ENCODE results near the gene IRAK2. TPM values are rescaled to one million over a fixed set of nuclear protein-coding genes. Genes with fewer than 3 reads are reported as not detected.
A peak's percentile ranks its signal among the peaks of the same experiment; 100 is the strongest.

The IRAK2 gene
- total RNA-seq, 4 donors from 2014 or later = 4.4 to 23.3 (median 9.6) TPM

DNA sequence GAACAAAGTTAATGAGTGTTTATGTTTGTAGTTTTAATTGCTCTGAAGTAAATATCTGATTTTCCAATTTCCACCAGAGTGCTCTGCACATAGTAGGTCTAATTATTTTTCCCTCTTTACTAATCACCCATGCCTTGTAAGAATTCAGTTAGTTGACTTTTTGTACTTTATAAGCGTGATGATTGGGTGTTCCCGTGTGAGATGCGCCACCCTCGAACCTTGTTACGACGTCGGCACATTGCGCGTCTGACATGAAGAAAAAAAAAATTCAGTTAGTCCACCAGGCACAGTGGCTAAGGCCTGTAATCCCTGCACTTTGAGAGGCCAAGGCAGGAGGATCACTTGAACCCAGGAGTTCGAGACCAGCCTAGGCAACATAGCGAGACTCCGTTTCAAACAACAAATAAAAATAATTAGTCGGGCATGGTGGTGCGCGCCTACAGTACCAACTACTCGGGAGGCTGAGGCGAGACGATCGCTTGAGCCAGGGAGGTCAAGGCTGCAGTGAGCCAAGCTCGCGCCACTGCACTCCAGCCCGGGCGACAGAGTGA, 23.6 kb upstream of the IRAK2 start:
- intact Hi-C loops (cut with DNase I) = no loop called here
- Histone ChIP-seq H3K4me3 (peak overlapping the region in 2 of 4 donors; percentile 81 to 84), H3K9me3 (no peaks in the 10 kb centered on the region), H3K27me3 (no peaks in the 10 kb centered on the region), H3K4me1 (peaks cover 13 to 43% (median 27%) of the 10 kb centered on the region in 3 donors), H3K27ac (peak overlapping the region; percentile 89 to 96 (median 94)), H3K36me3 (peaks cover 0 to 10% (median 0%) of the 10 kb centered on the region in 3 donors)
- no peak for DNase-seq
- TF ChIP-seq, protein P1, sequence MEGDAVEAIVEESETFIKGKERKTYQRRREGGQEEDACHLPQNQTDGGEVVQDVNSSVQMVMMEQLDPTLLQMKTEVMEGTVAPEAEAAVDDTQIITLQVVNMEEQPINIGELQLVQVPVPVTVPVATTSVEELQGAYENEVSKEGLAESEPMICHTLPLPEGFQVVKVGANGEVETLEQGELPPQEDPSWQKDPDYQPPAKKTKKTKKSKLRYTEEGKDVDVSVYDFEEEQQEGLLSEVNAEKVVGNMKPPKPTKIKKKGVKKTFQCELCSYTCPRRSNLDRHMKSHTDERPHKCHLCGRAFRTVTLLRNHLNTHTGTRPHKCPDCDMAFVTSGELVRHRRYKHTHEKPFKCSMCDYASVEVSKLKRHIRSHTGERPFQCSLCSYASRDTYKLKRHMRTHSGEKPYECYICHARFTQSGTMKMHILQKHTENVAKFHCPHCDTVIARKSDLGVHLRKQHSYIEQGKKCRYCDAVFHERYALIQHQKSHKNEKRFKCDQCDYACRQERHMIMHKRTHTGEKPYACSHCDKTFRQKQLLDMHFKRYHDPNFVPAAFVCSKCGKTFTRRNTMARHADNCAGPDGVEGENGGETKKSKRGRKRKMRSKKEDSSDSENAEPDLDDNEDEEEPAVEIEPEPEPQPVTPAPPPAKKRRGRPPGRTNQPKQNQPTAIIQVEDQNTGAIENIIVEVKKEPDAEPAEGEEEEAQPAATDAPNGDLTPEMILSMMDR (IDR thresholded peaks at IDR 0.05) = no peak
- WGBS, 2 donors = 76 to 84% methylated on average over 23 of the region's 23 CpGs

DNA sequence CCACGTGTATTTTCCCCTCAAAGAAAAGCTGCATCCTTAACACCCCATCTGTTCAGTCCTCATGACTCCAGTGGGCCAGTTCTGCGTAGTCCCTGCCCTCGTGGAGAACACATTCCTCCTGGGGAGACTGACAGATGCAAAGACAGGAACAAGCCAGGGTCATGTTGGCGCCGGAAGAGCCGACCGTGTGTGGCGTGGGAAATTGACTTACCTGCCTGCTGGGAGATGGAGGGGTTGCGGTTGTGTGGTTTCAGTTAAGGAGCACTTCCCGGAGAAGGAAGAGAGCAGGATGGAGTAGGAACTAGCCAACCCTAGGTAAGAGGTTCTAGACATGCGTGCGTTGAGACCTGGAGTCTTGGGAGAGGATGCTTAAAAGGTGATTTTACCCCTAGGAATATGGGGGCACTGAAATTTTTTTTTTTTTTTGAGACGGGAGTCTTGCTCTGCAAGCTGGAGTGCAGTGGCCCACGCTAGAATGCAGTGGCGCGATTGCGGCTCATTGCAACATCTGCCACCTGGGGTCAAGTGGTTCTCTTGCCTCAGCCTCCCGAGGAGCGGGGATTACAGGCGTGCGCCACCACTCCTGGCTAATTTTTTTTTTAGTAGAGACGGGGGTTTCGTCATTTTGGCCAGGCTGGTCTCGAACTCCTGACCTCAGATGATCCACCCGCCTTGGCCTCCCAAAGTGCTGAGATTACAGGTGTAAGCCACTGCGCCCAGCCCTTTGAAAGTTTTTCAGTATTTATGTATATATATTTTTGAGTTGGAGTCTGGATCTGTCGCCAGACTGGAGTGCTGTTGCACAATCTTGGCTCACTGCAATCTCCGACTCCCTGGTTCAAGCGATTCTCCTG, 21.8 kb upstream of the IRAK2 start:
- no peaks in the 10 kb centered on the region for H3K9me3 ChIP-seq
- no peak for TF ChIP-seq POLR2A (IDR thresholded peaks at IDR 0.05)
- TF ChIP-seq, protein P1 (IDR thresholded peaks at IDR 0.05) = no peak
- peak overlapping the region; percentile 49 to 84 (median 78) for H3K4me3 ChIP-seq
- H3K4me1 ChIP-seq = peaks cover 13 to 47% (median 27%) of the 10 kb centered on the region in 3 donors
- peaks cover 0 to 29% (median 0%) of the 10 kb centered on the region in 3 donors for H3K36me3 ChIP-seq
- intact Hi-C loops (cut with DNase I) = no loop called here
- no peak for DNase-seq
- no peaks in the 10 kb centered on the region for H3K27me3 ChIP-seq
- H3K27ac ChIP-seq = peak overlapping the region; percentile 17 to 96 (median 91)
- WGBS, 2 donors = 46 to 53% methylated on average over 20 to 29 of the region's 29 CpGs

DNA sequence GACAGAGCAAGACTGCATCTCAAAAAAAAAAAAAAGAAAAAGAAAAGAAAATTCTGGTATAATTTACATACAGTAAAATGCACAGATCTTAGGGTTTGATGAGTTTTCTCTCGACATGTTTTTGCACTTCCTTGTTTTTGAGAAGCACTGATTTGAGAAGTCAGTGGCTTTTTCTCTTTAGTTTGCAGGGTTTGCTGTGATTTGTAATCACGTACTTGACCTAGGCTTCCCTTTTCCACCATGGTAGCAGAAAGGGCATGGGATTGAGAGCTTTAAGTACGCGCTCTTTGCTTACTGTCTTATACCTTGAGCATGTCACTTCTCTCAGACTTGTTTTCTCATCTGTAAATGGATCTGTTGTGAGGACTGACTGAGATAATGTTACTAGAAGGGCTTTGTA, 19.0 kb upstream of the IRAK2 start:
- WGBS, 2 donors = 74 to 79% methylated on average over 4 of the region's 4 CpGs
- no peak for DNase-seq
- Histone ChIP-seq H3K27ac (no peak overlapping the region), H3K9me3 (no peaks in the 10 kb centered on the region), H3K27me3 (no peaks in the 10 kb centered on the region), H3K4me1 (peaks cover 13 to 47% (median 27%) of the 10 kb centered on the region in 3 donors), H3K4me3 (no peak overlapping the region), H3K36me3 (peaks cover 5 to 56% (median 20%) of the 10 kb centered on the region in 3 donors)
- intact Hi-C loops (cut with DNase I) = no loop called here
- TF ChIP-seq, protein P1 (IDR thresholded peaks at IDR 0.05) = no peak
- TF ChIP-seq POLR2A (IDR thresholded peaks at IDR 0.05) = no peak

DNA sequence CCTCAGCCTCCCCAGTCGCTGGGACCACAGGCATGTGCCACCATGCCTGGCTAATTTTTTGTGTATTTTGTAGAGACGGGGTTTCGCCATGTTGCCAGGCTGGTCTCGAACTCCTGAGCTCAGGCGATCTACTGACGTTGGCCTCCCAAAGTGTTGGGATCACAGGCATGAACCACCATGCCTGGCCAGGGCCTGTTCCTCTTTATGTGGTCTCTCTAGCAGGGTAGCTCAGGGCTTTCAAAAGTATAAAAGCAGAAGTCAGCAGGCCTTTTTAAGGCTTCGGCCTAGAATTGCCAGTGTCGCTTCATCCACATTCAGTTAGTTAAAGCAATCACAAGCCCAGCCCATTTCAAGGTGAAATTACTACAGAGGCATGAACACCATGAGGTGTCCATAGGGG, 15.5 kb upstream of the IRAK2 start:
- no peak for DNase-seq
- Histone ChIP-seq H3K36me3 (peaks cover 5 to 91% (median 20%) of the 10 kb centered on the region in 3 donors), H3K27ac (no peak overlapping the region), H3K9me3 (no peaks in the 10 kb centered on the region), H3K27me3 (no peaks in the 10 kb centered on the region), H3K4me3 (no peak overlapping the region), H3K4me1 (peaks cover 0 to 21% (median 10%) of the 10 kb centered on the region in 3 donors)
- WGBS, 2 donors = 69 to 89% methylated on average over 3 to 4 of the region's 8 CpGs
- TF ChIP-seq, protein P1 (IDR thresholded peaks at IDR 0.05) = no peak
- TF ChIP-seq POLR2A (IDR thresholded peaks at IDR 0.05) = no peak
- intact Hi-C loops (cut with DNase I) = no loop called here

DNA sequence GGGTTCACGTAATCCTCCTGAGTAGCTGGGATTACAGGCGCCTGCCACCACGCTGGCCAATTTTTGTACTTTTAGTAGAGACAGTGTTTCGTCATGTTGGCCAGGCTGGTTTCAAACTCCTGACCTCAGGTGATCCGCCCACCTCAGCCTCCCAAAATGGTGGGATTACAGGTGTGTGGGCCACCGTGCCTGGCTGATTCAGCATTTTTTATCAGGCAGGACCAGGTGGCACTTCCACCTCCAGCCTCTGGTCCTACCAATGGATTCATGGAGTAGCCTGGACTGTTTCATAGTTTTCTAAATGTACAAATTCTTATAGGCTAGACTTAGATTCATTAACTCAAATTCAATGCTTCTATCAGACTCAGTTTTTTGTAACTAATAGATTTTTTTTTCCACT, 13.7 kb upstream of the IRAK2 start:
- H3K36me3 ChIP-seq = peaks cover 5 to 91% (median 20%) of the 10 kb centered on the region in 3 donors
- intact Hi-C loops (cut with DNase I) = no loop called here
- DNase-seq = no peak

More for the DNA sequence above, 13.7 kb upstream of the IRAK2 start:
- no peaks in the 10 kb centered on the region for H3K9me3 ChIP-seq
- WGBS, 2 donors = 67 to 76% methylated on average over 4 to 6 of the region's 6 CpGs
- no peaks in the 10 kb centered on the region for H3K27me3 ChIP-seq
- H3K4me3 ChIP-seq = no peak overlapping the region
- H3K4me1 ChIP-seq = peaks cover 0 to 5% (median 0%) of the 10 kb centered on the region in 3 donors
- H3K27ac ChIP-seq = no peak overlapping the region
- no peak for TF ChIP-seq POLR2A (IDR thresholded peaks at IDR 0.05)
- TF ChIP-seq, protein P1 (IDR thresholded peaks at IDR 0.05) = no peak
